HEK293 (cell line): ENCODE results near the gene KLLN.
"Not testable (repeated sequence)": the region's sequence is repeated elsewhere in the genome, so short reads cannot be mapped to it uniquely, and the experiment has no call there.

Experiments used
- CTCF ChIP-seq: fragments of 450-650 bp; formaldehyde crosslinking; IDR thresholded peaks from 2 replicates; pipeline ENCODE4 v1.5.1; 2016; ENCODE audit warnings: missing biosample characterization, missing genetic modification characterization
- REPIN1 ChIP-seq: fragments of 450-650 bp; formaldehyde crosslinking; IDR thresholded peaks from 2 replicates; pipeline ENCODE4 v1.5.1; 2017; ENCODE audit warnings: missing biosample characterization, missing genetic modification characterization, low read depth
- ZBTB1 ChIP-seq: fragments of 450-650 bp; formaldehyde crosslinking; IDR thresholded peaks from 2 replicates; pipeline ENCODE4 v1.5.1; 2016; ENCODE audit warnings: missing biosample characterization, missing genetic modification characterization
- ZBTB7A ChIP-seq: fragments of 450-650 bp; formaldehyde crosslinking; IDR thresholded peaks from 2 replicates; pipeline ENCODE4 v1.5.1; 2016; ENCODE audit warnings: low read depth, missing biosample characterization, missing genetic modification characterization
- ZNF138 ChIP-seq: fragments of 450-650 bp; formaldehyde crosslinking; IDR thresholded peaks from 2 replicates; pipeline ENCODE4 v1.5.1; 2016; ENCODE audit warnings: missing biosample characterization, missing genetic modification characterization, borderline replicate concordance
- ZNF302 ChIP-seq: fragments of 450-650 bp; formaldehyde crosslinking; IDR thresholded peaks from 2 replicates; pipeline ENCODE4 v1.5.1; 2016; ENCODE audit warnings: missing biosample characterization, missing genetic modification characterization, low read depth
- ZNF37A ChIP-seq: fragments of 450-650 bp; IDR thresholded peaks from 2 replicates; pipeline ENCODE4 v1.5.1; 2018; ENCODE audit warnings: missing biosample characterization, missing genetic modification characterization
- ZNF639 ChIP-seq: fragments of 450-650 bp; formaldehyde crosslinking; IDR thresholded peaks from 2 replicates; pipeline ENCODE4 v1.5.1; 2016; ENCODE audit warnings: missing biosample characterization, missing genetic modification characterization
- ZNF707 ChIP-seq: fragments of 450-650 bp; formaldehyde crosslinking; IDR thresholded peaks from 2 replicates; pipeline ENCODE4 v1.5.1; 2016; ENCODE audit warnings: missing biosample characterization, missing genetic modification characterization
- ZNF830 ChIP-seq: fragments of 450-650 bp; IDR thresholded peaks from 2 replicates; pipeline ENCODE4 v1.5.0; 2018; ENCODE audit warnings: missing biosample characterization, missing genetic modification characterization, low read depth, mild to moderate bottlenecking, moderate library complexity
- ZSCAN5A ChIP-seq: fragments of 450-650 bp; formaldehyde crosslinking; IDR thresholded peaks from 2 replicates; pipeline ENCODE4 v1.5.1; 2016; ENCODE audit warnings: missing biosample characterization, missing genetic modification characterization
- TF ChIP-seq, protein P1 (sequence below): fragments of 450-650 bp; formaldehyde crosslinking; IDR thresholded peaks from 2 replicates; pipeline ENCODE4 v1.5.1; 2016; ENCODE audit warnings: missing biosample characterization, missing genetic modification characterization
- TF ChIP-seq, protein P2 (sequence below): fragments of 450-650 bp; formaldehyde crosslinking; optimal IDR thresholded peaks from 2 replicates; pipeline ENCODE3; 2016; ENCODE audit warnings: missing biosample characterization, mild to moderate bottlenecking, missing genetic modification characterization

GRCh38 chr10:87881373-87882059 is 18.2 kb upstream of the KLLN start:
- TF ChIP-seq ZNF138; CTCF; ZNF37A (tag by site-specific recombination); ZNF830 (tag by site-specific recombination); ZNF302 (tag by site-specific recombination); ZNF707 (tag by site-specific recombination); ZBTB1; REPIN1 (tag by site-specific recombination); ZBTB7A (tag by site-specific recombination); ZNF639 (tag by site-specific recombination); ZSCAN5A: not testable (repeated sequence)
- TF ChIP-seq, protein P1, sequence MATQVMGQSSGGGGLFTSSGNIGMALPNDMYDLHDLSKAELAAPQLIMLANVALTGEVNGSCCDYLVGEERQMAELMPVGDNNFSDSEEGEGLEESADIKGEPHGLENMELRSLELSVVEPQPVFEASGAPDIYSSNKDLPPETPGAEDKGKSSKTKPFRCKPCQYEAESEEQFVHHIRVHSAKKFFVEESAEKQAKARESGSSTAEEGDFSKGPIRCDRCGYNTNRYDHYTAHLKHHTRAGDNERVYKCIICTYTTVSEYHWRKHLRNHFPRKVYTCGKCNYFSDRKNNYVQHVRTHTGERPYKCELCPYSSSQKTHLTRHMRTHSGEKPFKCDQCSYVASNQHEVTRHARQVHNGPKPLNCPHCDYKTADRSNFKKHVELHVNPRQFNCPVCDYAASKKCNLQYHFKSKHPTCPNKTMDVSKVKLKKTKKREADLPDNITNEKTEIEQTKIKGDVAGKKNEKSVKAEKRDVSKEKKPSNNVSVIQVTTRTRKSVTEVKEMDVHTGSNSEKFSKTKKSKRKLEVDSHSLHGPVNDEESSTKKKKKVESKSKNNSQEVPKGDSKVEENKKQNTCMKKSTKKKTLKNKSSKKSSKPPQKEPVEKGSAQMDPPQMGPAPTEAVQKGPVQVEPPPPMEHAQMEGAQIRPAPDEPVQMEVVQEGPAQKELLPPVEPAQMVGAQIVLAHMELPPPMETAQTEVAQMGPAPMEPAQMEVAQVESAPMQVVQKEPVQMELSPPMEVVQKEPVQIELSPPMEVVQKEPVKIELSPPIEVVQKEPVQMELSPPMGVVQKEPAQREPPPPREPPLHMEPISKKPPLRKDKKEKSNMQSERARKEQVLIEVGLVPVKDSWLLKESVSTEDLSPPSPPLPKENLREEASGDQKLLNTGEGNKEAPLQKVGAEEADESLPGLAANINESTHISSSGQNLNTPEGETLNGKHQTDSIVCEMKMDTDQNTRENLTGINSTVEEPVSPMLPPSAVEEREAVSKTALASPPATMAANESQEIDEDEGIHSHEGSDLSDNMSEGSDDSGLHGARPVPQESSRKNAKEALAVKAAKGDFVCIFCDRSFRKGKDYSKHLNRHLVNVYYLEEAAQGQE, result not testable (repeated sequence)
- TF ChIP-seq, protein P2, sequence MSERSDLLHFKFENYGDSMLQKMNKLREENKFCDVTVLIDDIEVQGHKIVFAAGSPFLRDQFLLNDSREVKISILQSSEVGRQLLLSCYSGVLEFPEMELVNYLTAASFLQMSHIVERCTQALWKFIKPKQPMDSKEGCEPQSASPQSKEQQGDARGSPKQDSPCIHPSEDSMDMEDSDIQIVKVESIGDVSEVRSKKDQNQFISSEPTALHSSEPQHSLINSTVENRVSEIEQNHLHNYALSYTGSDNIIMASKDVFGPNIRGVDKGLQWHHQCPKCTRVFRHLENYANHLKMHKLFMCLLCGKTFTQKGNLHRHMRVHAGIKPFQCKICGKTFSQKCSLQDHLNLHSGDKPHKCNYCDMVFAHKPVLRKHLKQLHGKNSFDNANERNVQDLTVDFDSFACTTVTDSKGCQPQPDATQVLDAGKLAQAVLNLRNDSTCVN (tag by site-specific recombination), result not testable (repeated sequence)
